ENCODE data around the gene KCTD13. TPM values are rescaled to one million over a fixed set of nuclear protein-coding genes. Genes with fewer than 3 reads are reported as not detected.

Gene KCTD13
- polyA plus RNA-seq, 1 experiment = 7.4 TPM

- peak overlapping the region; percentile 45 for H3K4me3 ChIP-seq (ENCODE audit: low read depth, low read length)
- DNase-seq (ENCODE audit: low read depth, low spot score) = no peak
- no peaks in the 10 kb centered on the region; the same call in 1 of the 2 replicates for H3K9me3 ChIP-seq (ENCODE audit: control insufficient read depth, insufficient read depth, low read length)
- TF ChIP-seq CTCF (IDR thresholded peaks at IDR 0.05; ENCODE audit: low read depth, low read length) = no peak
- H3K27me3 ChIP-seq (ENCODE audit: control insufficient read depth, insufficient read depth, low read length) = no peaks in the 10 kb centered on the region
- ChIA-PET POLR2A (interaction anchor here (1.1 to 1.2 kb wide), 2 partner anchors 36 to 110 kb away, joined by 3 to 5 read pairs; partner anchors contain the start of gene TAOK2), CTCF (interaction anchor here (0.5 to 1.6 kb wide), 3 partner anchors 11 to 132 kb away, joined by 3 read pairs; partner anchors contain the start of gene HIRIP3)
- H3K27ac ChIP-seq (ENCODE audit: low read depth, low read length) = peak overlapping the region; percentile 92
Observed at GRCh38 chr16:29863669-29863984, 62.4 kb downstream of the KCTD13 start.

GRCh38 chr16:29862884-29863668 lies 63.0 kb downstream of the KCTD13 start, which contains the start of gene CDIPT:
Gene CDIPT, minus strand, starts transcription at chr16:29863226. Its CDS starts 369 bp downstream, at chr16:29862857.
- H3K9me3 ChIP-seq (ENCODE audit: control insufficient read depth, insufficient read depth, low read length) = no peaks in the 10 kb centered on the region; the same call in 1 of the 2 replicates
- TF ChIP-seq CTCF (IDR thresholded peaks at IDR 0.05; ENCODE audit: low read depth, low read length) = peak; percentile 59
- peak within 1 kb of the TSS; percentile 92 for H3K27ac ChIP-seq (ENCODE audit: low read depth, low read length)
- H3K4me3 ChIP-seq (ENCODE audit: low read depth, low read length) = peak within 1 kb of the TSS; percentile 93
- peak; percentile 93 for DNase-seq (ENCODE audit: low read depth, low spot score)
- POLR2A ChIA-PET = interaction anchor here (1.1 to 1.2 kb wide), 2 partner anchors 37 to 110 kb away, joined by 3 to 5 read pairs; partner anchors contain the start of gene TAOK2
- no peaks in the 10 kb centered on the region for H3K27me3 ChIP-seq (ENCODE audit: control insufficient read depth, insufficient read depth, low read length)
- CTCF ChIA-PET = interaction anchor here (0.5 to 1.6 kb wide), 3 partner anchors 12 to 132 kb away, joined by 3 read pairs; partner anchors contain the start of gene HIRIP3

GRCh38 chr16:29862383-29862883 lies 63.6 kb downstream of the KCTD13 start:
- DNase-seq (ENCODE audit: low read depth, low spot score) = no peak
- ChIA-PET CTCF (interaction anchor here (0.9 kb wide), 1 partner anchor 14 kb away, joined by 7 read pairs; no protein-coding TSS in a partner anchor), POLR2A (interaction anchor here (1.2 kb wide), 1 partner anchor 37 kb away, joined by 3 read pairs; no protein-coding TSS in a partner anchor)
- peak overlapping the region; percentile 93 for H3K4me3 ChIP-seq (ENCODE audit: low read depth, low read length)
- no peaks in the 10 kb centered on the region; the same call in 1 of the 2 replicates for H3K9me3 ChIP-seq (ENCODE audit: control insufficient read depth, insufficient read depth, low read length)
- peak overlapping the region; percentile 21 for H3K27ac ChIP-seq (ENCODE audit: low read depth, low read length)
- no peaks in the 10 kb centered on the region for H3K27me3 ChIP-seq (ENCODE audit: control insufficient read depth, insufficient read depth, low read length)
- peak; percentile 21; the same call in 1 of the 2 replicates for TF ChIP-seq CTCF (IDR thresholded peaks at IDR 0.05; ENCODE audit: low read depth, low read length)

- TF ChIP-seq CTCF (IDR thresholded peaks at IDR 0.05; ENCODE audit: low read depth, low read length) = no peak
- Histone ChIP-seq H3K27ac (ENCODE audit: low read depth, low read length) (no peak overlapping the region), H3K4me3 (ENCODE audit: low read depth, low read length) (no peak overlapping the region), H3K9me3 (ENCODE audit: control insufficient read depth, insufficient read depth, low read length) (no peaks in the 10 kb centered on the region; the same call in 1 of the 2 replicates), H3K27me3 (ENCODE audit: control insufficient read depth, insufficient read depth, low read length) (no peaks in the 10 kb centered on the region)
- DNase-seq (ENCODE audit: low read depth, low spot score) = no peak
- ChIA-PET POLR2A (no interaction called here), CTCF (interaction anchor here (1.1 kb wide), 1 partner anchor 12 kb away, joined by 4 read pairs; no protein-coding TSS in a partner anchor)
Observed at GRCh38 chr16:29860218-29860617, 65.8 kb downstream of the KCTD13 start.

Measured in AG04450 (cell line).